HG03354 (cell line): Measurements from ENCODE around the gene PRG3.
A peak's percentile ranks its signal among the peaks of the same experiment; 100 is the strongest.
"Not testable (repeated sequence)": the region's sequence is repeated elsewhere in the genome, so short reads cannot be mapped to it uniquely, and the experiment has no call there.

Experiments used
- ATAC-seq: cut with Tn5 transposase; IDR thresholded peaks from one replicate; pipeline ENCODE4 v1.9.1; 2021; ENCODE audit warnings: mild to moderate bottlenecking; ENCODE audit not compliant: unreplicated experiment, poor library complexity, severe bottlenecking

The PRG3 gene

DNA sequence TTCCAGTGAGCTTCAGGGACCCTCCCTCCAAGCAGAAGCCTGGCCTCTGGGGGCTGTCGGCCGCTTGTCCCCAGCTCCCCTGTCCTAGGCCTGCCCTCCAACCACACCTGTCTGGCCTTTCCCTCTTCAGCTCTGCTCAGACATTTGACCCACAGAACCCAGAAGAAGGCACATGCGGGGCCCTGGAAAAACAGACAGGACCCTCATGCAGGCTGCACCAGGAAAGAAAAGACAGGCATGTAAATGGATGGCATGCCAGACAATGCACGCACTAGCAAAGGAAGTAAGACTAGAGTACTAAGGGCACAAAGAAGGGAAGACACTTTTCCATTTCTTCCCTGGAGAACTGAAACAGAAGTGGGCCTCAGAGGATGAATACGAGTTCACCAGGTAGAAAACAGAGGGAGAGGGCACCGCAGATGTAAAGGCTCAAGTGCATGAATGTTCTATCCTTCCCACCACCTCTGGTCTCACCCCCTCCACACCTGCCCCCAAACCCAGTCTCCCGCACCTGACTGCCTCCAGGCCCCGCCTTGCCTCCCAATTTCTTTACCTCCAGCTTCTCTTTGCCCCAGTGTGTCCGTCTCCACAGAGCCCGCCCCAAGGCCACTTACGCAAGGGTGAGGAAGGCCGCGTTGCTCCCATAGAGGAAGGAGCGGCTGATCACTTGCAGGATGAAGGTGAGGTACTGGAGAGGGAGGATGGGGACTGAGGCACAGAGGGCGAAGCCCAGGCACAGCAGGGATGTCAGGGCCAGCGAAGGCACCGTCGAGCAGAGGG is 28.6 kb upstream of the PRG3 start:
- ATAC-seq, result no peak

DNA sequence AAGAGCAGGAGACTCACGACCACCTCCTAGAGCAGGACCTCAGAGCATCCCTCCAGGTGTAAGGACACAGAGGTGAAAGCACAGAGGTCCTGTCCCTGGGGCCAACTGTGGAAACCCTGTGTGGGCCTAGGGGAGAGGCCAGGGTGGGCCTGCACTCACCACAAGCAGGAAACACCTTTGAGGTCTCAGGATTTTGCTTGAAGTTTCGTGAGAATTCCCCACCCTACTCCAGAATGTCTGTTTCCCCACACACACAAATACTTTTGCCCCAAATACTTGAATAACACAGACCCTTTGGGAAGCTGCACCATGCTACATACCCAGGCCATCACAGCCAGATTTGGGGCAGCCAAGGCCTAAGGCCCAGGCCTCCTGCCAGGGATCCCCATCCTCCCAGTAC is 27.8 kb upstream of the PRG3 start:
- ATAC-seq, result no peak

DNA sequence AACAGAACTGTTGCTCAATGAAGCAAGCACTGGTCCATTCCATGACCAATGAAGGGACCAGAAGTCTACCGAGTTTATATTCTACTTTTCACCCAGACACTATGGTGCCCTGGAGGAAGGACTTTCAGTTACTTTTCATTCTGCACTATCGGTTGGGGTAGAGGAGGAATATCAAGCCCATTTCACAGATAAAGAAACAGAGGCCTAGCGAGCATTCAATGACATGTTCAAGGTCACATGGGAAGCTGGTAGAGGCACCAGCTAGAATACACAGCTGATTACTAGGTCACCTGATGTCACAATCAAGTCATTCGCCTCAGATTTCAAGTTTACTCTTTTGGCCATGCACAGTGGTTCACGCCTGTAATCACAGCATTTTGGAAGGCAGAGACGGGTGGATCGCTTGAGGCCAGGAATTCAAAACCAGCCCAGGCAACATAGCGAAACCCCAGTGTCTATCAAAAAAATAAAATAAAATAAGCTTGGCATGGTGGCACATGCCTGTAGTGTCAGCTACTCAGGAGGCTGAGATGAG is 27.1 kb upstream of the PRG3 start:
- no peak for ATAC-seq

DNA sequence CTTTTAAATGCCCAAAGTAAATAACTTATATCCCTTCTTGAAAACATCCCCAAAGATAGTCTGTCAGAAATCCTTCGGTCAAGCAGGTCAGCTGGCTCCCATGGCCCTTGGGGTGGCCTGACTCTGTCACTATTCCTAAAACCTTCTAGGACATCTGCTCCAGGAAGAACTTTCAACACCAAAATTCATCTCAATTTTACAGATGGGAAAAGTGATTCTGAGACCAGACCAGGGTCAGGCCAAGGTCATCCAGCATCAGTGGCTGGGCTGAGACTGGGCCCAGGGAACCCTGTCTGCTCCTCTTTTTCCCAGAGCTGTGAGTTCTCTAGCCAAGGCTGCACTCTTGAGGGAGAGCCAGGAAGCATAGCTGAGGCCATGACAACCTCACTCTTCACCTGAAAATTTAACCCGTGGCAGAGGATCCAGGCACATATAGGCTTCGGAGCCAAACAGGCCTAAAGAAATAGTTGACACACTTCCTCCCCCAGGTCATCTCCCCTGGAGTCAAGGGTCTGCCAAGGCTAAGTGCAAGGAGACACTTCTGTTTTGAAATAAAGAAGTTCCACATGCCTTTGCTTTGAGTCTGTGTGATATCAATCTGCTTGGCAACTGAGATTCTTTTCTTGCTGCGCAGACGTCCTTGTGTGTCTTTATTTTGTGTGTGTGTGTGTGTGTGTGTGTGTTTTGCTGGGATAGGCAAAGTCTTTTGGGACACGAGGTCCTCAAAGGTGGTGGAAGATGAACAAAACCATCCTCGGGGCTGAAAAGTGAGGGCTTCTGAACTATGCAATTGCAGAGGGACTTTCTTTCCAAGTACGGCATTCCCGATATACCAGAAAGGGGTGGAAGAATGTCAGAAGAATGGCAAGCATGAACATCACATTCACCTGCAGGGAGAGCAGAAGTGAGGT is 26.3 kb upstream of the PRG3 start:
- no peak for ATAC-seq

DNA sequence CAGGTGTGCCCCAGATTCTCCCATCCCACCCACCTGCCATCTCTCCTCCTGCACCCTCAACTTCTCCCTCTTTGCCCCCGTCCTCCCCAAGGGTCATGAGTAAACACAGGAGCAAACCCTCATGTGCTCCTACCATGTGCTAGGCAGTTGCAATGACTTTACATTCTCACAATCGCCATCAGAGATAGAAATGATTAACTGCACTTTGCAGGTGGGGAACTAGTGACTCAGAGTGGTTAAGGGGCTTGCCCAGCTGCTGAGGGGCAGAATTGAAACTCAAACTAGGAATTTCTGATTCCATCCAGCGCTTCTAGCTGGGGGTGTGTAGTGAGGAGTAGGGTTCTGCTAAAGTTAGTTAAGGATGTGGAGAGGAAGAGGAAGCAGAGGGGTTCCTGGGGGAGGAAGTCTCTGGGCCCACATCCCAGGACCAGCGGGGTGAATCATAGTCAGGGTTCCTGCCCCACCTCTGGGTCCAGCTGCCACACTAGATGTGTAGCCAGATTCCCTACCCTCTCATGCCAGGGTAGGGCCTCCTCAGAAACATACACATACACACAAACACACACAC is 25.5 kb upstream of the PRG3 start:
- peak; percentile 96 for ATAC-seq

DNA sequence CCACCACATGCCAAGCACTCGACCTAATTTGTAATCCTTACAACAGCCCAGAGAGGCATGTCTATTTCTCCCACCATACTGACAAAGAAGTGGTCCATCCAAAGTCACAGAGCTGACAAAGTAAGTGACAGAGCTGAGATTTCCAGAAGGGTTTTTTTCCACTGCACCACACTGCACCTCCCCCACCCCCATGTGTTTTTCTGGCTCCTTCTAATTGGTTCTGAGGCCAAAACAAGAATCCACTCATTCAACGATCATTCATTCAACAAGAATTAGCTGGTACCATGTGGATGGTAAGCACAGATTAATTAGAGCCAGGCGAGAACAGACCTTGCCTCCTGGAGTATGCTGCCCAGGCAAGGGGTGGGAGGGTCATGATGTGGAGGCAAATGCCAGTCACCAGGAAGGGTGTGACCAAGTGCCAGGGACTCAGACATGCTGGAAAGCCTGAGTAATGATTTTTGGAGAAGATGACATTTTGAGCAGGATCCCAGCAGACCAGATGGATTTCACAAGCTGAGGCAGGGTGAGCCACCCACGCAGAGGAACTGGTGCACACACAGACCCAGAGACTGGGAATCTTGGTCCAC is 24.4 kb upstream of the PRG3 start:
- no peak for ATAC-seq

DNA sequence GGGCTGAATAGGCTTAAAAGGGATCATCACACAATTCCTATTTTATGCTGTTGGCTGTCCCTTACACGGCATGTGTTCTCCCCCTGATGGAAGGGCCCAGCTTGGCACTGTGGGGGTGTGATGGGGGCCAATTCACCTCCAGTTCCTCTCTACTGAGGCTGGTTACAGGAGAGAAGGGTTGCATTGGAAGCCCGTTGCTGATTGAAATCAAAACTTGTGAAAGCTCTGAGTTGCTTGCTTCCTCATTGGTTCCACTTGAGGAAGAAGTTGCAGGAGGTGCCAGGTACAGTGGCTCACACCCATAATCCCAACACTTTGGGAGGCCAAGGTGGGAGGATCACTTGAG is 22.8 kb upstream of the PRG3 start:
- no peak for ATAC-seq

DNA sequence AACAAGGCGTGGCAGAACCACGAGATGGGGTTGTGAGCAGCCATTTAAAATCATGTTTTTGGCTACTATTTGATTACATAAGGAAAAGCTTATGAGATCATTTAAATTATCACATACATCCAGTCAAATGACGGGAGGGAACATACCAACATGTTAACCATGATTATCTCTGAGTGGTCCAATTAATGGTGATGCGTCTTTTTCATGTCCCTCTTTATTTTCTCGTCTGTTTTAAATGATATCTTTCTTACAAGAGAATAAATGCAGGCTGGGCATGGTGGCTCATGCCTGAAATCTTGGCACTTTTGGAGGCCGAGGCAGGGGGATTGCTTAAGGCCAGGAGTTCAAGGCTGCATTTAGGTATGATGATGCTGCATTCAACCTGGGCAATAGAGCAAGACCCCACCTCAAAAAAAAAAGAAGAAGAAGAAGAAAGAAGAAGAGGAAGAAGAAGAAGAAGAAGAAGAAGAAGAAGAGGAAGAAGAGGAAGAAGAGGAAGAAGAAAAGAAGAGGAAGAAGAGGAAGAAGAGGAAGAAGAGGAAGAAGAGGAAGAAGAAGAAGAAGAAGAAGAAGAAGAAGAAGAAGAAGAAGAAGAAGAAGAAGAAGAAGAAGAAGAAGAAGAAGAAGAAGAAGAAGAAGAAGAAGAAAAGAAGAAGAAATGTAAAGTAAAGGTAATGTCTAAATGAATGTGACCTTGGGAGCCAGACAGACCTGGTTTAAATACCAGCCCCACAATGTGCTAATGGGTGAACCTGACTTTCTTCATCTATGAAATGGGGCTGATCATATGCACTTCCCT is 22.3 kb upstream of the PRG3 start:
- ATAC-seq, result not testable (repeated sequence)

DNA sequence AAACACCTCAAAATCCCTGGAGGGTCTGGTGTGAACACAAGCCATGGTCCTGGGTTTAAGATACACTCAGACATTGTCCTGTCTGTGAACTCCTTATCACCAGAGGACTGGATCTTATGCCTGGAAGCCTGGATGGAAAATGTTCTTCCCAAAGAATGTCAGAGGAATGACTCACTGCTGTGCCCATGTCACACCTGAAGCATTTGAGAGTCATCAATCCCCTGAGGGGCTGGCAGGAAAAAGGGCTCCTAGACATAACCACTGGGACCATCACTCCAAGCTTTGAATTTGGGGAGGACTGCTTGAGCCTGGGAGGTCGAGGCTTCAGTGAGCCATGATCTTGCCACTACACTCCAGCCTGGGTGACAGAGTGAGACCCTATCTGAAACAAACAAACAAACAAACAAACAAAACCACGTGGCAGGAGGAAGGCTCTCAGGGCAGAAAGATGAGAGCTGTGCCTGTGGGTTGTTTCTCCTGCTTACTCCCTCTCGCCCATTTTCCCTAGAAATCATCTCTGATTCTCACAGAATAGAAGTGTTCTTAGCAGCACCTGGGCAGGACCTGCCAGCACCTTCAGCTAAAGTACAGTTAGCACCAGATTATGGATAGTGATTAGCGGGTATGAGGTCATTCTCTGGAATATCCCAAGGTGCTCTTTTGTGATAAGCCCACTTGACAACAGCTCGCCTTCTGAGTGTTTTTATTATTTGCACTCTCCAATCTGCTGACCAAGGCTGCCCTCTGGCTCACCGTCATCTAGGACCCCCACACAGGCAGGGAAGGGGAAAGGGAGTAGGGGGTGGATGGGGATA is 21.4 kb upstream of the PRG3 start:
- no peak for ATAC-seq

DNA sequence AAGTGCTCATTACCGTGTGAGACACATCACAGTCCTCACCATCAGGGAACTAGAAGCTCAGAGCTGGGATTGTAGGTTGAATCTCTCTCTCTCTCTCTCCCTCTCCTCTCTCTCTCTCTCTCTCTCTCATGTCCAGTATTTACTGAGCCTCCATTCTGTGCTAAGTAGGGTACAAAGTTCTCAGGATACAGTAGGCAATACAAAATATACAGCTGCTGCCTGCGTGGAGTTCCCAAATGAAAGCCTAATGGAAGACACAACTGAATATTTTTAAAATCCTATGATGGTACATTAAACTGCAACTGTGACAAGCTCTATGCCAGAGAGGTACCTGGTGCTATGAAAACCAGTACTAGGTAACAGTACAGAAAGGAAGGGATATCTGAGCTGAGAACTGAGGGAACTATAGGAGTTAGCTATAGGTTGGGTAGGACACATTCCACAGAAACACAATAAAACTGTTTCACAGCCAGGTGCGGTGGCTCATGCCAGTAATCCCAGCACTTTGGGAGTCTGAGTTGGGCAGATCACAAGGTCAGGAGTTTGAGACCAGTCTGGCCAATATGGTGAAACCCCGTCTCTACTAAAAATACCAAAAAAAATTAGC is 19.1 kb upstream of the PRG3 start:
- ATAC-seq, result no peak

DNA sequence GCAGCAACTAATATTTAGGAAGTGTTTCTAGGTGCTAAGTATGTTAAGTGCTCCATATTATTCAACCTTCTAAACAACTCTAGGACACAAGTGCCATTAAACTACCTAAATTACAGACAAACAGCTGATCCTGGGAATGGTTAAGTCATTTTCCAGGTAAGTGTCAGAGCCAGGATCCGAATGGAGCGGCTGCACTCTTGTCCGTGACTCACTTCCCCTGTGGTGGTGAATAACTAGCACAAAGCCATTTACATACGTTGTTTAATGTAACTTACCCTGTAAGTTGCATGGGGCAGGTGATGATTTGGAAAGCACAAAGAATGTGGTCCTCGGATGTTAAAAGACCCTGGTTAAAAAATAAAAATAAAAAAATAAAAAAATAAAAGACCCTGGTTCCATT is 18.3 kb upstream of the PRG3 start:
- no peak for ATAC-seq

DNA sequence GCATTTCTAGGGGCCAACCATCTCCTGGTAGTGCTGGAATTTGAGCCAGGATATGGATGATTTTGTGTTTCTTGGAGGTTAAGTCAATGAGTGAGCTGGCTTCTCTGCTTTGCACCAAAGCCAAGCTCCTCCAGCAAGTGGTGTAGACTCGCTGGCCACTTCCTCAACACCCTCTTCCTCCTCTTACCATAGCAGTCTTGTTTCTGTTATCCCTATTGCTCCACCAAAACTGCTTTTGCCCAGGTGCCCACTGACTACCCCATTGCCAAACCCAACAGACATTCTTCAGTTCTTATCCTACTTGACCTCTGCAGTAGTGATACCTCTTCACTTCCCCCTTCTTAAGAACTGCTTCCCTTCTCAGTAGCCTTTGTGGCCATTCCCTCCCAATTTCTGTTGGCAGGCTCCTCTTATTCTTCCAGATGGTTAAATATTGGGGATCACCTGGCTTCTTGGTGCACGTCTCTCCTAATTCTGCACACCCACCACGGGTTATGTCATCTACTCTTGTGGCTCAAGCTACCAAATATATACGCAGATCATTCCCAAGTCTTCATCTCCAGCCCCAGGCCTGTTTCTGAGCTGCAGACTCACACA is 16.5 kb upstream of the PRG3 start:
- no peak for ATAC-seq

DNA sequence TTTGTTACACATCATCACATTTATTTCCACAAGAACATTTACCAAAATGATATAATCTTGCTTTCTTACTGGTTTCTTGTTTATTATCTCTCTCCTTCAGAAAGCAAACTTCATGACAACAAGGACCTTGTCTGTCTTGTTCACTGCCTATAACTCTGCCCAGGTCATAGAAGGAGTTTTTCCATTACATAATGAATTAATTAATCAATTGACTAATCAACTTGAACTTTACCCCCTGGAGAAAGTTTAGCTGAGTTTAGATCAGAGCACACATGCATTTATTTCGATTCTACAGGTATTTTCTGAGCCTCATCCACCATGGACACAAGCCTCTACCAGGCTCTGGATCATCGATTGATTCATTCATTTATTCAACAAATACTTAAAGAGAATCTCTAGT is 15.8 kb upstream of the PRG3 start:
- ATAC-seq, result no peak

DNA sequence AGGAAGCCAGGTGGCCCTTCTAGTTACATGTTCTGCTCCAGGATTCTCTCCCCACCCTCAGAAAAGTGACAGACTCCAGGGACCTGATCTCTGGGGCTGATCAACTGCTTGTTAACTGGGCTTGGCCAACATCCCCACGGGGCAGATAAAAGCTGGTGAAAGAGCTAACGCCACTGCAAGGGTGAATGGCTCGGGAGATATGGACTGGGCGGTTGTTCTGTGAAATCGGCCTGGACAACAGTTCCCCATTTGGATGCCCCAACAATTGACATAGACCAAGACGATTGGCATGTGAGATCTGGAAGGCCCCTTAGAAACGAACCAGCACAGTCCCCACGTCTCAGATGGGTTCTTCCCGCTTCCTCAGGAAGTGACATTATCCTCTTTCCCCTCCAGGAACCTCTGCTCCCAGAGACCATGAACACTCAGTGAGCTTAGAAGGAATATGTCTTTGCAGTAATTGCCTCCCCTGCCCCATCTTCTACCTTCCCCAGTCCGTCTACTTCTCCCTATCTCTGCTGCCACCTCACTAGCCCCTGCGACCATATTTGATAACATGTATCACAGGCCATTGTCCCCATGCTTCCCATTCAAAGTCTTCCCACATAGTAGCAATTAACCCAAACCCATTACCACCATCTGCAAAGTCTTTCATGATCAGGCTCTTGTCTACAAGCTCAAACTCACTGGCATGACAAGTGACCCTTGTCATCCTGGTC is 15.1 kb upstream of the PRG3 start:
- ATAC-seq, result no peak

DNA sequence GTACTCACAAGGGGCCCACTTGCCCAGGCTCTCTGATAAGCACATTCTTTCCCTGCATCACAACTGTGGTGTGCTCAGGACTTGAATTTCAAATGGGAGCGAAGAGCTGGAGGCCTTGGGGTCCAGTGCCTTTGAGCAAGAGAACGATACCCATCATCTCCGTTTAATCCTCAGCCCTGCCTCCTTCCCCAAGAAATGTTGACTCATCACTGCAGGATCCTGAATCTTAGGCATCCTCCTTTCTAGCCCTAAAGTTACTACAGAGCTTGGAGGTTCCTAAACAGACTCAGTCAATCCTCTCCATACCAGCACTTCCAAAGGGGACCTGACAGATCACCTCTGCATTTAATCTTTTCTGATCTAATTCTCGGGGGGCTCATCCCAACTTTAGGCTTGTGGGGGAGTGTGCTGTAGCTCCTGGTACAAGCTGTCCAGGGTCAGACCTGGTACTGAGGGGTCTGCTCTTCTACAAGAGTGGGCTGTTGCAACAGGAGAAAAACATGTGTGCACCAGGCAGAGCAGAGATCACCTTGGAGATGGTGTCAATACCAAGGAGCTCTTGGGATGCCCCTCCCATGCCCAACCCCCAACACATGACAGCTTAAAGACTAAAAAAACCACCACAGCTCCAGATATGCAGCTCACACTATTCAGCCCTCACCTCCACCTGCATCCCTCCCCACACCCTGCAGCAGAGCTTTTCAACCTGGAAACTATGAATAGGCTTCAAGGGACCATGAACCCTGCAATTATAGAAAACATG is 13.4 kb upstream of the PRG3 start:
- no peak for ATAC-seq

DNA sequence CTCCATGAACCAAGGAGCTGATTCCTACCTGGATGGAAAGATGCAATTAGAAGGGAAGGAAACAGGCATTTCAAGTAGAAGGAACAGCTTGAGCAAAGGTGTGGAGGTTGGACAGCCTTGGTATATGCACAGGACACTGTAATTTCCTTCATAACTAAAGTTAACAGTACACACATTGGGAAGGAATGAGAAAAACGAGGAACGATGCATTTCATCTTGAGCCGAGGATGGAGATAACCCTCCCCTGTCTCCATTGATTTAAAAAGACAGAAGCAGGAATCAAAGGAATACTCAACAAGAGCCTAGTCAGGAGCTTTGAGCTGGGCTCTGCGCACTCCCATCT is 11.8 kb upstream of the PRG3 start:
- no peak for ATAC-seq
